Measurements from ENCODE around the gene CLASP1. TPM values are rescaled to one million over a fixed set of nuclear protein-coding genes. Genes with fewer than 3 reads are reported as not detected.
"Not testable (repeated sequence)": the region's sequence is repeated elsewhere in the genome, so short reads cannot be mapped to it uniquely, and the experiment has no call there.

The CLASP1 gene
- total RNA-seq, 2 donors from 2014 or later: 63.4 to 69.5 TPM

GRCh38 chr2:121575800-121576199 lies 73.5 kb downstream of the CLASP1 start:
- Mint-ChIP-seq H3K36me3 (ENCODE audit: low read depth) (peaks cover 2% of the 10 kb centered on the region), H3K4me3 (no peak overlapping the region), H3K27ac (peak overlapping the region; percentile 22), H3K4me1 (peaks cover 26% of the 10 kb centered on the region), H3K27me3 (no peaks in the 10 kb centered on the region)
- DNase-seq (no peak), ATAC-seq (no peak)
- no peaks in the 10 kb centered on the region for H3K9me3 ChIP-seq (ENCODE audit: control insufficient read depth, low read length, poor library complexity, severe bottlenecking)

- peaks cover 26% of the 10 kb centered on the region for H3K4me1 Mint-ChIP-seq
- ATAC-seq (no peak), DNase-seq (no peak)
- no peaks in the 10 kb centered on the region for H3K27me3 Mint-ChIP-seq
- H3K4me3 Mint-ChIP-seq: no peak overlapping the region
- peaks cover 7% of the 10 kb centered on the region for H3K36me3 Mint-ChIP-seq (ENCODE audit: low read depth)
- no peak overlapping the region for H3K27ac Mint-ChIP-seq
- no peaks in the 10 kb centered on the region for H3K9me3 ChIP-seq (ENCODE audit: control insufficient read depth, low read length, poor library complexity, severe bottlenecking)
Measured at GRCh38 chr2:121570667-121571055, 78.6 kb downstream of the CLASP1 start.

GRCh38 chr2:121570036-121570666 lies 79.1 kb downstream of the CLASP1 start:
- H3K27me3 Mint-ChIP-seq: no peaks in the 10 kb centered on the region
- ATAC-seq (no peak), DNase-seq (no peak)
- no peak overlapping the region for H3K4me3 Mint-ChIP-seq
- H3K27ac Mint-ChIP-seq: no peak overlapping the region
- H3K36me3 Mint-ChIP-seq (ENCODE audit: low read depth): peaks cover 7% of the 10 kb centered on the region
- H3K4me1 Mint-ChIP-seq: peaks cover 26% of the 10 kb centered on the region
- no peaks in the 10 kb centered on the region for H3K9me3 ChIP-seq (ENCODE audit: control insufficient read depth, low read length, poor library complexity, severe bottlenecking)

GRCh38 chr2:121567957-121568409 lies 81.3 kb downstream of the CLASP1 start:
- Mint-ChIP-seq H3K4me3 (no peak overlapping the region), H3K36me3 (ENCODE audit: low read depth) (peaks cover 7% of the 10 kb centered on the region), H3K4me1 (peaks cover 25% of the 10 kb centered on the region), H3K27me3 (no peaks in the 10 kb centered on the region), H3K27ac (peak overlapping the region; percentile 65)
- no peak for DNase-seq
- H3K9me3 ChIP-seq (ENCODE audit: control insufficient read depth, low read length, poor library complexity, severe bottlenecking): no peaks in the 10 kb centered on the region
- no peak for ATAC-seq

- Mint-ChIP-seq H3K27ac (peak overlapping the region; percentile 65), H3K4me1 (peaks cover 30% of the 10 kb centered on the region), H3K27me3 (no peaks in the 10 kb centered on the region), H3K4me3 (no peak overlapping the region), H3K36me3 (ENCODE audit: low read depth) (peaks cover 7% of the 10 kb centered on the region)
- no peak for DNase-seq
- H3K9me3 ChIP-seq (ENCODE audit: control insufficient read depth, low read length, poor library complexity, severe bottlenecking): no peaks in the 10 kb centered on the region
- no peak for ATAC-seq
Measured at GRCh38 chr2:121567452-121567851, 81.8 kb downstream of the CLASP1 start.

- peaks cover 28% of the 10 kb centered on the region for H3K4me1 Mint-ChIP-seq
- H3K9me3 ChIP-seq (ENCODE audit: control insufficient read depth, low read length, poor library complexity, severe bottlenecking): no peaks in the 10 kb centered on the region
- DNase-seq (no peak), ATAC-seq (no peak)
- H3K36me3 Mint-ChIP-seq (ENCODE audit: low read depth): peaks cover 5% of the 10 kb centered on the region
- no peaks in the 10 kb centered on the region for H3K27me3 Mint-ChIP-seq
- H3K4me3 Mint-ChIP-seq: no peak overlapping the region
- H3K27ac Mint-ChIP-seq: no peak overlapping the region
Measured at GRCh38 chr2:121565389-121566250, 83.6 kb downstream of the CLASP1 start.

- ATAC-seq: no peak
- Mint-ChIP-seq H3K4me3 (no peak overlapping the region), H3K36me3 (ENCODE audit: low read depth) (peaks cover 5% of the 10 kb centered on the region), H3K27ac (no peak overlapping the region), H3K4me1 (peaks cover 28% of the 10 kb centered on the region), H3K27me3 (no peaks in the 10 kb centered on the region)
- H3K9me3 ChIP-seq (ENCODE audit: control insufficient read depth, low read length, poor library complexity, severe bottlenecking): no peaks in the 10 kb centered on the region
- no peak for DNase-seq
Measured at GRCh38 chr2:121564905-121565304, 84.4 kb downstream of the CLASP1 start.

GRCh38 chr2:121563754-121564153 lies 85.5 kb downstream of the CLASP1 start:
- DNase-seq; H3K27me3 Mint-ChIP-seq; H3K36me3 Mint-ChIP-seq (ENCODE audit: low read depth); H3K9me3 ChIP-seq (ENCODE audit: control insufficient read depth, low read length, poor library complexity, severe bottlenecking); ATAC-seq; H3K4me3 Mint-ChIP-seq: not testable (repeated sequence)
- peak overlapping the region; percentile 64 for H3K27ac Mint-ChIP-seq
- H3K4me1 Mint-ChIP-seq: peaks cover 29% of the 10 kb centered on the region

GRCh38 chr2:121562269-121563176 lies 86.7 kb downstream of the CLASP1 start:
- no peaks in the 10 kb centered on the region for H3K27me3 Mint-ChIP-seq
- H3K36me3 Mint-ChIP-seq (ENCODE audit: low read depth): peaks cover under 1% of the 10 kb centered on the region
- H3K4me1 Mint-ChIP-seq: peaks cover 25% of the 10 kb centered on the region
- no peaks in the 10 kb centered on the region for H3K9me3 ChIP-seq (ENCODE audit: control insufficient read depth, low read length, poor library complexity, severe bottlenecking)
- H3K27ac Mint-ChIP-seq: peak overlapping the region; percentile 64
- no peak overlapping the region for H3K4me3 Mint-ChIP-seq
- no peak for ATAC-seq
- DNase-seq: no peak

GRCh38 chr2:121561617-121562268 lies 87.5 kb downstream of the CLASP1 start:
- Mint-ChIP-seq H3K27me3 (no peaks in the 10 kb centered on the region), H3K27ac (peak overlapping the region; percentile 64), H3K36me3 (ENCODE audit: low read depth) (no peaks in the 10 kb centered on the region), H3K4me3 (no peak overlapping the region), H3K4me1 (peaks cover 25% of the 10 kb centered on the region)
- no peak for ATAC-seq
- H3K9me3 ChIP-seq (ENCODE audit: control insufficient read depth, low read length, poor library complexity, severe bottlenecking): no peaks in the 10 kb centered on the region
- no peak for DNase-seq

- Mint-ChIP-seq H3K4me3 (no peak overlapping the region), H3K27me3 (no peaks in the 10 kb centered on the region), H3K4me1 (peaks cover 29% of the 10 kb centered on the region), H3K27ac (no peak overlapping the region), H3K36me3 (ENCODE audit: low read depth) (no peaks in the 10 kb centered on the region)
- no peak for DNase-seq
- no peaks in the 10 kb centered on the region for H3K9me3 ChIP-seq (ENCODE audit: control insufficient read depth, low read length, poor library complexity, severe bottlenecking)
- ATAC-seq: no peak
Measured at GRCh38 chr2:121558329-121558728, 90.9 kb downstream of the CLASP1 start.

- Mint-ChIP-seq H3K4me3 (no peak overlapping the region), H3K27ac (no peak overlapping the region)
Measured at GRCh38 chr2:121555008-121555407, 94.3 kb downstream of the CLASP1 start.

More at GRCh38 chr2:121555008-121555407, 94.3 kb downstream of the CLASP1 start:
- no peaks in the 10 kb centered on the region for H3K27me3 Mint-ChIP-seq
- ATAC-seq (no peak), DNase-seq (no peak)
- H3K9me3 ChIP-seq (ENCODE audit: control insufficient read depth, low read length, poor library complexity, severe bottlenecking): no peaks in the 10 kb centered on the region
- peaks cover 31% of the 10 kb centered on the region for H3K4me1 Mint-ChIP-seq
- H3K36me3 Mint-ChIP-seq (ENCODE audit: low read depth): no peaks in the 10 kb centered on the region
